Right cardiac atrium (tissue), 5 donors: ENCODE results near the gene COBL. TPM values are rescaled to one million over a fixed set of nuclear protein-coding genes. Genes with fewer than 3 reads are reported as not detected.

ENCODE experiments used
- ATAC-seq, 2 donors: fragments of 200-7000 bp; cut with Tn5 transposase; one replicate each; pipeline versions ENCODE4 v1.8.0 to v1.9.1; 2020; ENCODE audit warnings: moderate library complexity in 2 of 2, mild to moderate bottlenecking in 1 of 2
- DNase-seq, 3 donors: peaks; one replicate each; pipeline ENCODE4 v3.0.0-alpha.2; 2020
- H3K27ac ChIP-seq: one replicate; pipeline ENCODE4 v1.5.1; 2013; ENCODE audit warnings: mild to moderate bottlenecking, low read length, control low read depth, moderate library complexity
- H3K27me3 ChIP-seq: one replicate; pipeline ENCODE4 v1.6.1; 2013; ENCODE audit not compliant: control insufficient read depth, insufficient read depth
- H3K4me1 ChIP-seq: one replicate; pipeline ENCODE4 v1.6.1; 2013; ENCODE audit warnings: low read length; ENCODE audit not compliant: control insufficient read depth, insufficient read depth
- H3K4me3 ChIP-seq: one replicate; pipeline ENCODE4 v1.5.1; 2013; ENCODE audit warnings: low read length, control low read depth
- H3K9me3 ChIP-seq: one replicate; pipeline ENCODE4 v1.6.1; 2013; ENCODE audit warnings: low read length; ENCODE audit not compliant: control insufficient read depth
- WGBS: extraction: QIAGEN DNeasy Blood & Tissue Kit; methylation state at CpG from one replicate; pipeline ENCODE4 v1.1.7; 2013; 5-methylcytosine and 5-hydroxymethylcytosine counted together
- intact Hi-C, 4 donors: fragments of 100-400 bp; cut with DNase I; formaldehyde crosslinking; loops; one replicate each; pipeline versions ENCODE4 v1.11.0 to v1.14.0; 2022 to 2023
- polyA plus RNA-seq: library from polyadenylated mRNA; stranded (reverse); fragments of 200-250 nt; gene quantifications from one replicate; pipeline ENCODE4 v1.2.3, GENCODE V29; 2013
- total RNA-seq, 4 donors: library from RNA; stranded (reverse); fragmentation: NEBNext Ultra II Directional; extraction: Animal tissue kit (Norgen Biotek cat#: 25700); gene quantifications; one replicate each; pipeline ENCODE4 v1.2.1, GENCODE V29; 2021
- donor health status: healthy with polysubstance abuse.
- donor health status: DM: no; HTN: yes; CAD: no.
- donor health status: DM: no; HTN: no; CAD: no.
- donor health status: DM: no; HTN: yes; CAD: no; lungs with severe emphysema.
- donor health status: DM: yes; HTN: yes; CAD: no.

COBL gene
- total and polyA plus RNA-seq, 5 donors = 27.0 to 56.5 (median 53.3) TPM

GRCh38 chr7:51081270-51081890 lies 235.2 kb downstream of the COBL start:
- 75% methylated on average over 11 of the region's 11 CpGs for WGBS
- intact Hi-C loops = loop anchor here in 2 of 4 donors (5.0 to 10.0 kb wide), 3 partner anchors 46 to 457 kb away; no protein-coding TSS in a partner anchor
- H3K9me3 ChIP-seq = no peaks in the 10 kb centered on the region
- no peak for DNase-seq
- H3K4me3 ChIP-seq = no peak overlapping the region
- H3K4me1 ChIP-seq = peaks cover 11% of the 10 kb centered on the region
- no peaks in the 10 kb centered on the region for H3K27me3 ChIP-seq
- peak overlapping the region; percentile 79 for H3K27ac ChIP-seq
- ATAC-seq = no peak

DNA sequence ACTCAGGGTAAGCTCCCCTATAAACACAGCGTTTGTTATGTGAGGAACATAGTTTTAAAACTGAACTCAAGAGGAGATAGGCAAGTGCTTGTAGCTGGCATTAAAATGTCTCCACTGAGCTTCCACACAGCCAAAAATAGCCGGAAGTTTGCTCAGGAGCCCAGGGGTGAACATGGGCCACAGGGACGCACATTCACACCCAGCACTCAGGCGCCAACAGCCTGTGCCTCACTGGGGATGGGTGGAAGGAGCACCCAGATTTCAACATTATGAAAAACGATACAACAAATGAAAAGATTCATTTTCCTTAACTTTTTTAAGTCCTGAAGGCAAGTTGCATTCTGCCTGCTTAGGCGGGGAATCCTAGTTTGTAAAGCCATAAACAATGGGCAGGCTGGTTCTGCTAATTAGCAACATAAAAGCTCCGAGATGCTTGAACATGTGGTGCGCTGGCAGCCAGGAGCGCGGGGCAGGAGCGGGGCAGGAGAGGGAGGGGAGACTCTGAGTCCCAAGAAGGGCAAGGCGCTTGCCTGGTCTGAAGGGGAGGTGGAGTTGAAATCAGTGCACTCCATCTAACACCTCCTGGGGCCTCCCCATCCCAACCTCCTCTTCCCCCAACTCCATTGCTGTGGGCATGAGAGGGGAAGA lies 235.9 kb downstream of the COBL start:
- ATAC-seq (peak; percentile 42 to 54), DNase-seq (peak in 1 of 3 donors; percentile 58)
- no peaks in the 10 kb centered on the region for H3K27me3 ChIP-seq
- H3K9me3 ChIP-seq = no peaks in the 10 kb centered on the region
- intact Hi-C loops = loop anchor here in 2 of 4 donors (5.0 to 10.0 kb wide), 3 partner anchors 47 to 456 kb away; no protein-coding TSS in a partner anchor
- H3K4me1 ChIP-seq = peaks cover 13% of the 10 kb centered on the region
- no peak overlapping the region for H3K4me3 ChIP-seq
- peak overlapping the region; percentile 79 for H3K27ac ChIP-seq
- WGBS = 58% methylated on average over 12 of the region's 12 CpGs

- WGBS = 80% methylated on average over 6 of the region's 6 CpGs
- Histone ChIP-seq H3K27ac (peak overlapping the region; percentile 87), H3K27me3 (no peaks in the 10 kb centered on the region), H3K9me3 (no peaks in the 10 kb centered on the region), H3K4me3 (no peak overlapping the region), H3K4me1 (peaks cover 13% of the 10 kb centered on the region)
- ATAC-seq (no peak), DNase-seq (no peak)
- intact Hi-C loops = loop anchor here in 2 of 4 donors (5.0 to 10.0 kb wide), 3 partner anchors 47 to 455 kb away; no protein-coding TSS in a partner anchor
Observed at GRCh38 chr7:51080216-51080615, 236.4 kb downstream of the COBL start.

- no peaks in the 10 kb centered on the region for H3K27me3 ChIP-seq
- WGBS = 69% methylated on average over 4 of the region's 4 CpGs
- peak overlapping the region; percentile 51 for H3K27ac ChIP-seq
- H3K9me3 ChIP-seq = no peaks in the 10 kb centered on the region
- peaks cover 13% of the 10 kb centered on the region for H3K4me1 ChIP-seq
- ATAC-seq = no peak
- intact Hi-C loops = loop anchor here in 1 of 4 donors (5.0 kb wide), 1 partner anchor 43 kb away; no protein-coding TSS in a partner anchor
- no peak overlapping the region for H3K4me3 ChIP-seq
- DNase-seq = no peak
Observed at GRCh38 chr7:51079494-51079893, 237.1 kb downstream of the COBL start.

GRCh38 chr7:51078653-51079052 lies 238.0 kb downstream of the COBL start:
- 95% methylated on average over 5 of the region's 5 CpGs for WGBS
- Histone ChIP-seq H3K27ac (peak overlapping the region; percentile 44), H3K9me3 (no peaks in the 10 kb centered on the region), H3K4me1 (peaks cover 12% of the 10 kb centered on the region), H3K4me3 (no peak overlapping the region), H3K27me3 (no peaks in the 10 kb centered on the region)
- ATAC-seq = no peak
- intact Hi-C loops = loop anchor here in 1 of 4 donors (5.0 kb wide), 1 partner anchor 44 kb away; no protein-coding TSS in a partner anchor
- DNase-seq = no peak

- WGBS = 77% methylated on average over 3 of the region's 3 CpGs
- peaks cover 12% of the 10 kb centered on the region for H3K4me1 ChIP-seq
Observed at GRCh38 chr7:51077987-51078370, 238.6 kb downstream of the COBL start.

DNA sequence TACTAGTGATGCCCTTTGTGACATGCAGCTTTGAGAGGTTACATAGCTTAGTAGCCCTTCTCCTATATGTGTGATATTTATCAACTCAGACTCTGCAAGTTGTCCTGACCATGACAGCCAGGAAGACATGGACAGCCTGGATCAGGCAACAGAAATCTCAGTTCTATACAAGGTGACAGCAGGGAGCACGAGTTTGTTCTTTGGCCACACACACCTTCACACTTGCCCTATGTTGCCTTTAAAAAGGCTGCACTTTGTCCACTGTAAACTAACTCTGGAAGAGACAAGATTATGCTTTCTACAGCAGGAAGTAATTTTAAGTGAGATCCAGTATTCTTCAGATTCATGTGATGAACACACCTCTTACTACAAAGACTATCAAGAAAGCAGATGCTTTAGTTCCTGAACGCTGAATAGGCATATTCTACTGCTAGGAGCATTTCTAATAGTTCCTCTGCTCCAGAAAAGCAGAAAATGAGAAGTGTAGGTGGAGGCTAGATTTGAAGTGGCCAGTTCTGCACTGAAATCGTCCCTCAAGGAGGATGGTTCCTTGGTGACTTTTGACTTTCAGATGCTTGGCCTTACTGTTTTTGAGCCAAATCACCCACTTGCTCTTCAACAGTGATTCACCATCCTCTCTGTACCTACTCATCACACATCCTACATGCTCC lies 239.2 kb downstream of the COBL start:
- intact Hi-C loops = loop anchor here in 1 of 4 donors (5.0 kb wide), 1 partner anchor 45 kb away; no protein-coding TSS in a partner anchor
- DNase-seq (no peak), ATAC-seq (no peak)
- no peaks in the 10 kb centered on the region for H3K9me3 ChIP-seq
- peaks cover 12% of the 10 kb centered on the region for H3K4me1 ChIP-seq
- no peak overlapping the region for H3K4me3 ChIP-seq
- 69% methylated on average over 3 of the region's 3 CpGs for WGBS
- no peaks in the 10 kb centered on the region for H3K27me3 ChIP-seq
- H3K27ac ChIP-seq = no peak overlapping the region

More at GRCh38 chr7:51077987-51078370, 238.6 kb downstream of the COBL start:
- Histone ChIP-seq H3K4me3 (no peak overlapping the region), H3K9me3 (no peaks in the 10 kb centered on the region), H3K27ac (peak overlapping the region; percentile 6), H3K27me3 (no peaks in the 10 kb centered on the region)
- DNase-seq (no peak), ATAC-seq (no peak)
- intact Hi-C loops = loop anchor here in 1 of 4 donors (5.0 kb wide), 1 partner anchor 44 kb away; no protein-coding TSS in a partner anchor

DNA sequence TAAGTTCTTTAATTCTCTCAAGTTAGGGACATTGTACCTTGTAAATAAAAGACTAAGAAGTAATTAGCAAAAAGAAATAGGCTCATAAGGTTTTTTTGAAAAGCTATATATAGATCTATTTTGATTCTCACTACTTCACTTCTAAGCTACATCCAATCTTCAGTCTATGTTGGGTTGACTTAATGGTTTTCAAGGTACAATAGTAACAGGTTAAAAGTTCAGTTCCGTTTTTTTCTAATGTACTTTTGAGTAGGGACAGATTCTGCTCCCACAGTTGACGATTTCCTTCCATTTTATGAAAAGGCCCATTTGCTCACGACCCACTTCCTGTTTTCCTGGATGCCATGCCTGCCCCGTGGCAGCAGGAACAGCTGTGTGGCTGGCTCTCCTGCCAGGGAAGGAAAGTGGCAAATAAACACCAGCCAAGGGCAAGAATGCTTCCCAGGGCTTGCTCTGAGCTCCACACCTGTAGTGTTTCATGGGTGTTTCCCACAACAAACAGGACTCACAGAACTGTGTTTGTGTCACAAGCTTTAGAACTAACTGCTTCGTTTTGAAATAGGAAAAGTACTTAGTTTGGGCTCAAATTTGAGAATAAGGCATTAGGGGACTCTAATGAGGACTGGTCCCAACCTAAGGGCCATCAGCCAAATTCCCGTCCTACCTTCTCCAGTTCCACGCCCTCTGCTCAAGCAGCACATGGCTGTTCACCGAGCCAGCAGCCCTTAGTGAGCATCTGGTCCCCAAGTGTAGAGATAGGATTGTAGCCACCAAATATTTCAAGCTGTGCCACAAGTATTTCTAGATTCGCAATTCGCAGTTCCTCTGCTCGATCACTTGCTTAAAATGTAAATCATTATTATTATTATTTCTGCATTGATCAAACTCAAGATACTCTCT lies 240.7 kb downstream of the COBL start:
- intact Hi-C loops = loop anchor here in 1 of 4 donors (5.0 kb wide), 1 partner anchor 46 kb away; no protein-coding TSS in a partner anchor
- WGBS = 63% methylated on average over 11 of the region's 11 CpGs

DNA sequence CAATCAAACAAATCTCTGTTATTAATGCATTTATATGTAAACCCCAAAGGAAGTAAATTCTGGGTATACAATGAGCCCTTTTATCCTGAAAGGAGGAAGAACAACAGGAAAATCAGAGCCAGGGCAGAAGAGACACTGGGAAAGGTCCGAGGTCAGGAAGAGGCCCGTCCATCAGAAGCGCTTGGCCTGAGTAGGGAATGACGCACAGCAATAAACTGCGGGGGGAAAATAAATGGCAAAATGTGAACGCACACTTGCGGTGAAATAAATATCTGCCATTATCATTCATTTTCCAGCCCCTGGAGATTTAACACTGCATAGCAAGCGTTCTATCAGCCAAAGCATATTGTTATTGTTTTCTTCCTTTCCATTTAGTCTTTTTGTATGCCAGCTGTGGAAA lies 243.4 kb downstream of the COBL start:
- Histone ChIP-seq H3K4me1 (peaks cover 2% of the 10 kb centered on the region), H3K9me3 (no peaks in the 10 kb centered on the region), H3K27me3 (no peaks in the 10 kb centered on the region), H3K4me3 (no peak overlapping the region), H3K27ac (no peak overlapping the region)
- intact Hi-C loops = no loop called here
- DNase-seq (no peak), ATAC-seq (no peak)
- WGBS = 67% methylated on average over 8 of the region's 8 CpGs

More for the DNA sequence above, 240.7 kb downstream of the COBL start:
- Histone ChIP-seq H3K4me1 (peaks cover 7% of the 10 kb centered on the region), H3K27me3 (no peaks in the 10 kb centered on the region), H3K9me3 (no peaks in the 10 kb centered on the region), H3K4me3 (no peak overlapping the region), H3K27ac (peak overlapping the region; percentile 65)
- ATAC-seq (peak in 1 of 2 donors; percentile 65), DNase-seq (peak in 1 of 3 donors; percentile 66)

GRCh38 chr7:51072281-51072680 lies 244.3 kb downstream of the COBL start:
- Histone ChIP-seq H3K9me3 (no peaks in the 10 kb centered on the region), H3K27me3 (no peaks in the 10 kb centered on the region), H3K27ac (no peak overlapping the region), H3K4me3 (no peak overlapping the region), H3K4me1 (peaks cover 4% of the 10 kb centered on the region)
- ATAC-seq = no peak
- WGBS = 84% methylated on average over 2 of the region's 2 CpGs
- no peak for DNase-seq
- intact Hi-C loops = no loop called here
